Natural killer cell (primary cell): ENCODE data around the gene ZFAND4. TPM values are rescaled to one million over a fixed set of nuclear protein-coding genes. Genes with fewer than 3 reads are reported as not detected.

Experiments used
- ATAC-seq, 3 donors: fragments of 150-1000 bp in 2 of 3; fragments of 200-7000 bp in 1 of 3; cut with Tn5 transposase; 1 replicate in 1 of 3; 2 replicates in 2 of 3; pipeline ENCODE4 v1.10.0; 2021; ENCODE audit warnings: mild to moderate bottlenecking in 2 of 3, moderate library complexity in 2 of 3
- DNase-seq, 2 donors: peaks; one replicate each; pipeline versions ENCODE4 v3.0.0 to v3.0.0-alpha.2; 2013 to 2021; ENCODE audit warnings: mixed read lengths in 1 of 2
- H3K27ac ChIP-seq: one replicate; pipeline ENCODE4 v1.5.1; 2013; ENCODE audit warnings: mild to moderate bottlenecking, low read length
- H3K27me3 ChIP-seq: one replicate; pipeline ENCODE4 v1.6.1; 2013; ENCODE audit warnings: low read length; ENCODE audit not compliant: control insufficient read depth, insufficient read depth
- H3K36me3 ChIP-seq: one replicate; pipeline ENCODE4 v1.6.1; 2013; ENCODE audit warnings: low read length; ENCODE audit not compliant: control insufficient read depth, insufficient read depth
- H3K4me1 ChIP-seq: one replicate; pipeline ENCODE4 v1.6.1; 2013; ENCODE audit warnings: low read length; ENCODE audit not compliant: control insufficient read depth, insufficient read depth
- H3K4me3 ChIP-seq: one replicate; pipeline ENCODE4 v1.5.1; 2013; ENCODE audit warnings: low read length
- H3K9me3 ChIP-seq: one replicate; pipeline ENCODE4 v1.6.1; 2013; ENCODE audit warnings: low read length; ENCODE audit not compliant: control insufficient read depth, insufficient read depth
- H3K27ac Mint-ChIP-seq, 2 donors: one replicate each; pipeline ENCODE4 v1.8.0; 2022; ENCODE audit warnings: mild to moderate bottlenecking in 2 of 2, mixed read lengths in 2 of 2, moderate library complexity in 1 of 2
- H3K27me3 Mint-ChIP-seq, 2 donors: one replicate each; pipeline ENCODE4 v1.8.0; 2022; ENCODE audit warnings: low read depth in 2 of 2, mixed read lengths in 2 of 2
- H3K36me3 Mint-ChIP-seq: one replicate; pipeline ENCODE4 v1.8.0; 2022; ENCODE audit warnings: mixed read lengths
- H3K4me1 Mint-ChIP-seq, 2 donors: one replicate each; pipeline ENCODE4 v1.8.0; 2022; ENCODE audit warnings: mixed read lengths in 2 of 2
- H3K4me3 Mint-ChIP-seq: one replicate; pipeline ENCODE4 v1.8.0; 2022; ENCODE audit warnings: mild to moderate bottlenecking, moderate library complexity, mixed read lengths
- H3K9me3 Mint-ChIP-seq, 2 donors: one replicate each; pipeline ENCODE4 v1.8.0; 2022; ENCODE audit warnings: mixed read lengths in 2 of 2
- WGBS: methylation state at CpG from one replicate; pipeline ENCODE4 v1.1.7; 2013; ENCODE audit warnings: missing lambda C conversion rate; ENCODE audit not compliant: insufficient coverage; 5-methylcytosine and 5-hydroxymethylcytosine counted together
- intact Hi-C: fragments of 100-400 bp; cut with micrococcal nuclease; formaldehyde crosslinking; loops from one replicate; pipeline ENCODE4 v1.14.2; 2022
- total RNA-seq, 4 donors: library from RNA; stranded (reverse); fragments of 120-200 nt in 1 of 4; gene quantifications; one replicate each; pipeline versions ENCODE4 v1.2.3 to v1.2.4, GENCODE V29; 2013 to 2022
- TF ChIP-seq, protein P1 (sequence below): fragments of 200-600 bp; IDR thresholded peaks from one replicate; pipeline ENCODE4 v1.8.0; 2022; ENCODE audit warnings: antibody characterized with exemption

The ZFAND4 gene
- total RNA-seq, 3 donors from 2014 or later (not counting 1 experiment from before 2014, with no cell fraction given) = 27.9 to 35.1 (median 32.1) TPM

- no peak overlapping the region for H3K4me3 ChIP-seq
- WGBS = 96% methylated on average over 3 of the region's 3 CpGs
- H3K4me3 Mint-ChIP-seq = no peak overlapping the region
- H3K27me3 ChIP-seq = no peaks in the 10 kb centered on the region
- no peak overlapping the region for H3K27ac ChIP-seq
- no peak for DNase-seq
- TF ChIP-seq, protein P1, sequence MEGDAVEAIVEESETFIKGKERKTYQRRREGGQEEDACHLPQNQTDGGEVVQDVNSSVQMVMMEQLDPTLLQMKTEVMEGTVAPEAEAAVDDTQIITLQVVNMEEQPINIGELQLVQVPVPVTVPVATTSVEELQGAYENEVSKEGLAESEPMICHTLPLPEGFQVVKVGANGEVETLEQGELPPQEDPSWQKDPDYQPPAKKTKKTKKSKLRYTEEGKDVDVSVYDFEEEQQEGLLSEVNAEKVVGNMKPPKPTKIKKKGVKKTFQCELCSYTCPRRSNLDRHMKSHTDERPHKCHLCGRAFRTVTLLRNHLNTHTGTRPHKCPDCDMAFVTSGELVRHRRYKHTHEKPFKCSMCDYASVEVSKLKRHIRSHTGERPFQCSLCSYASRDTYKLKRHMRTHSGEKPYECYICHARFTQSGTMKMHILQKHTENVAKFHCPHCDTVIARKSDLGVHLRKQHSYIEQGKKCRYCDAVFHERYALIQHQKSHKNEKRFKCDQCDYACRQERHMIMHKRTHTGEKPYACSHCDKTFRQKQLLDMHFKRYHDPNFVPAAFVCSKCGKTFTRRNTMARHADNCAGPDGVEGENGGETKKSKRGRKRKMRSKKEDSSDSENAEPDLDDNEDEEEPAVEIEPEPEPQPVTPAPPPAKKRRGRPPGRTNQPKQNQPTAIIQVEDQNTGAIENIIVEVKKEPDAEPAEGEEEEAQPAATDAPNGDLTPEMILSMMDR = no peak
- H3K27me3 Mint-ChIP-seq = no peaks in the 10 kb centered on the region
- peaks cover 37 to 52% of the 10 kb centered on the region in 2 donors for H3K4me1 Mint-ChIP-seq
- H3K4me1 ChIP-seq = no peaks in the 10 kb centered on the region
- H3K27ac Mint-ChIP-seq = no peak overlapping the region
- no peaks in the 10 kb centered on the region for H3K9me3 ChIP-seq
- intact Hi-C loops = no loop called here
- no peaks in the 10 kb centered on the region for H3K36me3 Mint-ChIP-seq
- no peaks in the 10 kb centered on the region for H3K36me3 ChIP-seq
- ATAC-seq = no peak
- no peaks in the 10 kb centered on the region for H3K9me3 Mint-ChIP-seq
Observed at GRCh38 chr10:45566415-45566814, 106.2 kb downstream of the ZFAND4 start.

Other genes with a start within 250 kb of the ZFAND4 start
- 10 to 100 TPM; 57.4 to 63.1 (median 57.8) TPM for gene WASHC2C, start 54.5 kb upstream of the ZFAND4 start, total RNA-seq
- 10 to 100 TPM; 16.9 to 43.7 (median 31.3) TPM for gene AGAP4, start 174.7 kb upstream of the ZFAND4 start, total RNA-seq